T-cell (primary cell): ENCODE measurements around the gene RHBDD2. TPM values are rescaled to one million over a fixed set of nuclear protein-coding genes. Genes with fewer than 3 reads are reported as not detected.

ENCODE experiments used
- ATAC-seq, 4 experiments: fragments of 200-7000 bp in 3 of 4; fragments of 150-1000 bp in 1 of 4; cut with Tn5 transposase; replicated peaks in 1 of 4; 1 replicate in 3 of 4; 2 replicates in 1 of 4; pipeline ENCODE4 v1.10.0; 2021; ENCODE audit warnings: moderate library complexity in 3 of 4, mild to moderate bottlenecking in 2 of 4, moderate number of reproducible peaks in 1 of 4
- CTCF ChIA-PET, 2 donors: fragments of 300-600 bp; sonication (Branson Sonifier 250); formaldehyde crosslinking; loops; one replicate each; lab custom pipeline; 2022; ENCODE audit warnings: antibody characterized with exemption in 2 of 2; lab: Charles Lee
- POLR2A ChIA-PET, 2 donors: fragments of 300-600 bp; sonication (Branson Sonifier 250); formaldehyde crosslinking; loops; one replicate each; lab custom pipeline; 2022; ENCODE audit warnings: antibody characterized with exemption in 2 of 2; lab: Charles Lee
- DNase-seq, 35 experiments: peaks; one replicate each; pipeline versions ENCODE4 v3.0.0 to v3.0.0-alpha.2; 2013 to 2023
- H3K27ac ChIP-seq: one replicate; pipeline ENCODE4 v1.5.1; 2013; ENCODE audit warnings: low read length
- H3K27me3 ChIP-seq, 2 experiments: replicated peaks in 1 of 2; 1 replicate in 1 of 2; 2 replicates in 1 of 2; pipeline versions ENCODE4 v1.6.1 to v1.7.0; 2013; ENCODE audit warnings: low read length in 1 of 2, mixed read lengths in 1 of 2; ENCODE audit not compliant: control insufficient read depth in 2 of 2, insufficient read depth in 2 of 2; ENCODE audit errors: extremely low read depth in 1 of 2
- H3K36me3 ChIP-seq, 2 donors: 1 replicate in 1 of 2; 2 replicates in 1 of 2; pipeline versions ENCODE4 v1.6.1 to v1.7.0; 2013; ENCODE audit warnings: low read length in 1 of 2; ENCODE audit not compliant: control insufficient read depth in 2 of 2, insufficient read depth in 1 of 2; ENCODE audit errors: extremely low read depth in 1 of 2
- H3K4me1 ChIP-seq, 2 experiments: 1 replicate in 1 of 2; 2 replicates in 1 of 2; pipeline versions ENCODE4 v1.6.1 to v1.7.0; 2013; ENCODE audit warnings: low read length in 2 of 2, mixed read lengths in 1 of 2; ENCODE audit not compliant: insufficient read depth in 2 of 2, control insufficient read depth in 1 of 2; ENCODE audit errors: extremely low read depth in 1 of 2
- H3K4me3 ChIP-seq, 2 donors: 1 replicate in 1 of 2; 2 replicates in 1 of 2; pipeline versions ENCODE4 v1.5.1 to v1.7.0; 2013; ENCODE audit warnings: mild to moderate bottlenecking in 2 of 2, low read length in 1 of 2, moderate library complexity in 1 of 2; ENCODE audit not compliant: control insufficient read depth in 1 of 2; ENCODE audit errors: extremely low read depth in 1 of 2
- H3K9me3 ChIP-seq: 2 replicates; pipeline ENCODE4 v1.7.0; 2013
- H3K27ac Mint-ChIP-seq, 2 donors: one replicate each; pipeline ENCODE4 v1.8.0; 2020 to 2021; ENCODE audit warnings: mild to moderate bottlenecking in 2 of 2, mixed read lengths in 2 of 2
- H3K27me3 Mint-ChIP-seq, 2 donors: one replicate each; pipeline ENCODE4 v1.8.0; 2021 to 2022; ENCODE audit warnings: mixed read lengths in 2 of 2
- H3K36me3 Mint-ChIP-seq: one replicate; pipeline ENCODE4 v1.8.0; 2021; ENCODE audit warnings: mixed read lengths
- H3K4me1 Mint-ChIP-seq, 3 donors: one replicate each; pipeline ENCODE4 v1.8.0; 2020 to 2022; ENCODE audit warnings: mixed read lengths in 3 of 3, mild to moderate bottlenecking in 1 of 3
- H3K4me3 Mint-ChIP-seq, 3 donors: one replicate each; pipeline ENCODE4 v1.8.0; 2020 to 2022; ENCODE audit warnings: mild to moderate bottlenecking in 3 of 3, mixed read lengths in 3 of 3, moderate library complexity in 3 of 3
- H3K9me3 Mint-ChIP-seq, 3 donors: one replicate each; pipeline ENCODE4 v1.8.0; 2020 to 2022; ENCODE audit warnings: mixed read lengths in 3 of 3
- WGBS: methylation state at CpG from one replicate; pipeline ENCODE4 v1.1.5; 2013; ENCODE audit warnings: missing lambda C conversion rate; ENCODE audit not compliant: insufficient coverage; 5-methylcytosine and 5-hydroxymethylcytosine counted together
- total RNA-seq, 35 experiments: library from RNA in 6 of 35; stranded (reverse) in 6 of 35; fragments of 120-200 nt in 1 of 35; gene quantifications; one replicate each; pipeline versions ENCODE4 v1.2.1 to v1.2.4 and lab custom pipeline; 2013 to 2026

RHBDD2 gene
- total RNA-seq, 5 donors from 2014 or later (not counting 1 experiment from before 2014, with no cell fraction given), result 46.7 to 110 (median 59.4) TPM

- Mint-ChIP-seq H3K4me3 (peak overlapping the region in 2 of 3 donors; percentile 31 to 52), H3K9me3 (no peaks in the 10 kb centered on the region), H3K27me3 (no peaks in the 10 kb centered on the region), H3K4me1 (peaks cover 29 to 32% (median 29%) of the 10 kb centered on the region in 3 donors), H3K27ac (peak overlapping the region; percentile 53 to 84), H3K36me3 (peaks cover 10% of the 10 kb centered on the region)
- Histone ChIP-seq H3K36me3 (no peaks in the 10 kb centered on the region), H3K4me3 (peak overlapping the region in 1 of 2 donors; percentile 3), H3K27ac (no peak overlapping the region), H3K9me3 (no peaks in the 10 kb centered on the region), H3K27me3 (no peaks in the 10 kb centered on the region), H3K4me1 (peaks cover 5 to 21% of the 10 kb centered on the region in 2 experiments)
- ATAC-seq (peak; percentile 82 to 97 (median 96)), DNase-seq (peak in 31 of 35 experiments; percentile 12 to 65 (median 36))
- ChIA-PET CTCF (no interaction called here), POLR2A (interaction anchor here in 1 of 2 donors (0.5 to 1.9 kb wide), 2 partner anchors 11 to 13 kb away, joined by 4 to 8 read pairs; no protein-coding TSS in a partner anchor)
- WGBS, result no CpG with 5 or more reads among the region's 4 CpGs
These were observed 49.7 kb downstream of the RHBDD2 start for GRCh38 chr7:75928568-75928914.

- Histone ChIP-seq H3K9me3 (no peaks in the 10 kb centered on the region), H3K4me1 (peaks cover 5 to 21% of the 10 kb centered on the region in 2 experiments), H3K27ac (no peak overlapping the region), H3K4me3 (no peak overlapping the region), H3K27me3 (no peaks in the 10 kb centered on the region), H3K36me3 (no peaks in the 10 kb centered on the region)
- POLR2A ChIA-PET, result no interaction called here
- Mint-ChIP-seq H3K27me3 (no peaks in the 10 kb centered on the region), H3K4me3 (no peak overlapping the region), H3K27ac (no peak overlapping the region), H3K9me3 (peaks cover 0 to 9% (median 0%) of the 10 kb centered on the region in 3 donors), H3K36me3 (peaks cover 22% of the 10 kb centered on the region), H3K4me1 (peaks cover 27 to 29% (median 29%) of the 10 kb centered on the region in 3 donors)
- DNase-seq, result no peak
- CTCF ChIA-PET, result no interaction called here
- ATAC-seq, result no peak
- 40% methylated on average over 1 of the region's 5 CpGs for WGBS
These were observed 52.8 kb downstream of the RHBDD2 start for GRCh38 chr7:75931680-75932079.

- Histone ChIP-seq H3K27me3 (no peaks in the 10 kb centered on the region), H3K4me1 (no peaks in the 10 kb centered on the region), H3K27ac (no peak overlapping the region), H3K4me3 (no peak overlapping the region), H3K36me3 (no peaks in the 10 kb centered on the region), H3K9me3 (no peaks in the 10 kb centered on the region)
- Mint-ChIP-seq H3K4me3 (no peak overlapping the region), H3K36me3 (peaks cover 30% of the 10 kb centered on the region), H3K4me1 (peaks cover 0 to 7% (median 3%) of the 10 kb centered on the region in 3 donors), H3K9me3 (peaks cover 0 to 9% (median 0%) of the 10 kb centered on the region in 3 donors), H3K27ac (no peak overlapping the region), H3K27me3 (no peaks in the 10 kb centered on the region)
- ATAC-seq (no peak), DNase-seq (no peak)
- ChIA-PET CTCF (interaction anchor here in 1 of 2 donors (0.7 kb wide), 1 partner anchor 20 kb away, joined by 4 read pairs; no protein-coding TSS in a partner anchor), POLR2A (interaction anchor here in 1 of 2 donors (0.6 to 0.8 kb wide), 2 partner anchors 16 to 70 kb away, joined by 4 to 5 read pairs; no protein-coding TSS in a partner anchor)
- whole genome bisulfite sequencing, result 93% methylated on average over 9 of the region's 15 CpGs
These were observed 59.3 kb downstream of the RHBDD2 start for GRCh38 chr7:75937958-75938786.

Other genes starting within 250 kb of the RHBDD2 start
- gene HIP1, start 140.1 kb upstream of the RHBDD2 start, total RNA-seq, result 1 to 10 TPM; 3.2 to 8.4 (median 3.6) TPM
- not detected for gene CCL26, start 106.8 kb upstream of the RHBDD2 start, total RNA-seq
- not detected for gene CCL24, start 65.2 kb upstream of the RHBDD2 start, total RNA-seq
- 10 to 100 TPM; 41.1 to 83.3 (median 58.8) TPM for gene POR, start 36.1 kb downstream of the RHBDD2 start, total RNA-seq
- gene TMEM120A, start 115.6 kb downstream of the RHBDD2 start, total RNA-seq, result 10 to 100 TPM; 15.2 to 38.5 (median 34.4) TPM
- gene STYXL1, start 169.0 kb downstream of the RHBDD2 start, total RNA-seq, result 10 to 100 TPM; 12.9 to 21.9 (median 18.9) TPM
- 100 to 1,000 TPM in 2 of 5 donors, 10 to 100 TPM in 3; 72.0 to 113 (median 93.6) TPM for gene MDH2, start 169.1 kb downstream of the RHBDD2 start, total RNA-seq